SK-N-SH treated with all-trans-retinoic acid at 6 μM for 48 hours (cell line): ENCODE data around the gene THTPA.

Experiments used
- BACH2 ChIP-seq: fragments of 250-450 bp; sonication (Bioruptor Pico); IDR thresholded peaks from 2 replicates; pipeline ENCODE4 v1.9.0; 2021; ENCODE audit warnings: mild to moderate bottlenecking, borderline replicate concordance
- CSRNP3 ChIP-seq: fragments of 250-450 bp; sonication (Bioruptor Pico); IDR thresholded peaks from 2 replicates; pipeline ENCODE4 v1.5.1; 2021; ENCODE audit warnings: mild to moderate bottlenecking, moderate library complexity
- ISL1 ChIP-seq: fragments of 250-450 bp; sonication (Bioruptor Pico); IDR thresholded peaks from 2 replicates; pipeline ENCODE4 v2.1.2; 2022; ENCODE audit warnings: mild to moderate bottlenecking, moderate library complexity
- OSR1 ChIP-seq: fragments of 250-450 bp; sonication (Bioruptor Pico); IDR thresholded peaks from 2 replicates; pipeline ENCODE4 v1.8.0; 2022; ENCODE audit warnings: moderate library complexity, mild to moderate bottlenecking, inconsistent platforms
- PATZ1 ChIP-seq: fragments of 250-450 bp; sonication (Bioruptor Pico); IDR thresholded peaks from 2 replicates; pipeline ENCODE4 v1.8.0; 2020; ENCODE audit warnings: mild to moderate bottlenecking, moderate library complexity, borderline replicate concordance
- PPARA ChIP-seq: fragments of 250-450 bp; sonication (Bioruptor Pico); IDR thresholded peaks from 2 replicates; pipeline ENCODE4 v1.5.0; 2020; ENCODE audit warnings: mild to moderate bottlenecking, borderline replicate concordance
- RARB ChIP-seq: fragments of 250-450 bp; sonication (Bioruptor Pico); IDR thresholded peaks from 2 replicates; pipeline ENCODE4 v1.8.0; 2021; ENCODE audit warnings: mild to moderate bottlenecking, moderate library complexity
- SNAI2 ChIP-seq: fragments of 250-450 bp; sonication (Bioruptor Pico); IDR thresholded peaks from 2 replicates; pipeline ENCODE4 v1.5.0; 2020; ENCODE audit warnings: mild to moderate bottlenecking, moderate library complexity
- TSHZ2 ChIP-seq: fragments of 250-450 bp; sonication (Bioruptor Pico); IDR thresholded peaks from 2 replicates; pipeline ENCODE4 v1.5.0; 2020; ENCODE audit warnings: mild to moderate bottlenecking, moderate library complexity
- ZNF70 ChIP-seq: fragments of 450-650 bp; formaldehyde crosslinking; IDR thresholded peaks from 2 replicates; pipeline ENCODE4 v1.5.0; 2020; ENCODE audit warnings: mild to moderate bottlenecking, moderate library complexity
- ZNF8 ChIP-seq: fragments of 450-650 bp; formaldehyde crosslinking; IDR thresholded peaks from 2 replicates; pipeline ENCODE4 v1.5.0; 2020; ENCODE audit warnings: mild to moderate bottlenecking, moderate library complexity
- TF ChIP-seq, protein P1 (sequence below): fragments of 250-450 bp; sonication (Bioruptor Pico); IDR thresholded peaks from 2 replicates; pipeline ENCODE4 v1.5.1; 2020; ENCODE audit warnings: low read depth, mild to moderate bottlenecking, moderate library complexity

DNA sequence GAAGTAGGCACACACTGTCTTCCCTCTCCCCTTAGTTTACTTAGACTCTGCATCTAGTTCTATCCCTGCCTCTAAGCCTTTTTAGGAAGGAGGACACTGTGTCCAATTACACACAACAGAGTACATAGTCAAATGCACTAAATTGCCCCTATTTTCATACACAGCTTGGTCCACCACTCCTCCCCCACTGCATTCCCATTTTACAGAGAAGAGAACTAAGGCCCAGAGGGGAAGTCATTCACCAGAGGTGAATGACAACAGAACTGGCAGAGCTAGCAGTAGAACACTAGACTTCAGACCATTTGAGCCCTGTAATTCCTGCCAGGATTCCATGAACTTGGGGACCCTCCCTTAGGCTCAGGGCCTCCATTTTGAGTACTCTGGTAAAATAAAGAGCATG is 23.7 kb downstream of the THTPA start:
- no peak for TF ChIP-seq ZNF8
- TF ChIP-seq RARB (CRISPR knock-in tag), result no peak
- TF ChIP-seq ISL1 (CRISPR knock-in tag), result no peak
- TF ChIP-seq BACH2, result no peak
- no peak for TF ChIP-seq PATZ1 (CRISPR knock-in tag)
- TF ChIP-seq CSRNP3, result no peak
- TF ChIP-seq PPARA (CRISPR knock-in tag), result no peak
- TF ChIP-seq SNAI2 (CRISPR knock-in tag), result no peak
- TF ChIP-seq TSHZ2 (CRISPR knock-in tag), result no peak
- TF ChIP-seq, protein P1, sequence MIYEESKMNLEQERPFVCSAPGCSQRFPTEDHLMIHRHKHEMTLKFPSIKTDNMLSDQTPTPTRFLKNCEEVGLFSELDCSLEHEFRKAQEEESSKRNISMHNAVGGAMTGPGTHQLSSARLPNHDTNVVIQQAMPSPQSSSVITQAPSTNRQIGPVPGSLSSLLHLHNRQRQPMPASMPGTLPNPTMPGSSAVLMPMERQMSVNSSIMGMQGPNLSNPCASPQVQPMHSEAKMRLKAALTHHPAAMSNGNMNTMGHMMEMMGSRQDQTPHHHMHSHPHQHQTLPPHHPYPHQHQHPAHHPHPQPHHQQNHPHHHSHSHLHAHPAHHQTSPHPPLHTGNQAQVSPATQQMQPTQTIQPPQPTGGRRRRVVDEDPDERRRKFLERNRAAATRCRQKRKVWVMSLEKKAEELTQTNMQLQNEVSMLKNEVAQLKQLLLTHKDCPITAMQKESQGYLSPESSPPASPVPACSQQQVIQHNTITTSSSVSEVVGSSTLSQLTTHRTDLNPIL (CRISPR knock-in tag), result no peak
- no peak for TF ChIP-seq ZNF70 (CRISPR knock-in tag)
- no peak for TF ChIP-seq OSR1 (CRISPR knock-in tag)
